ENCODE data around the gene DNPH1. TPM values are rescaled to one million over a fixed set of nuclear protein-coding genes. Genes with fewer than 3 reads are reported as not detected.

The DNPH1 gene
- total RNA-seq, 6 donors from 2014 or later = 15.7 to 63.4 (median 44.4) TPM

DNA sequence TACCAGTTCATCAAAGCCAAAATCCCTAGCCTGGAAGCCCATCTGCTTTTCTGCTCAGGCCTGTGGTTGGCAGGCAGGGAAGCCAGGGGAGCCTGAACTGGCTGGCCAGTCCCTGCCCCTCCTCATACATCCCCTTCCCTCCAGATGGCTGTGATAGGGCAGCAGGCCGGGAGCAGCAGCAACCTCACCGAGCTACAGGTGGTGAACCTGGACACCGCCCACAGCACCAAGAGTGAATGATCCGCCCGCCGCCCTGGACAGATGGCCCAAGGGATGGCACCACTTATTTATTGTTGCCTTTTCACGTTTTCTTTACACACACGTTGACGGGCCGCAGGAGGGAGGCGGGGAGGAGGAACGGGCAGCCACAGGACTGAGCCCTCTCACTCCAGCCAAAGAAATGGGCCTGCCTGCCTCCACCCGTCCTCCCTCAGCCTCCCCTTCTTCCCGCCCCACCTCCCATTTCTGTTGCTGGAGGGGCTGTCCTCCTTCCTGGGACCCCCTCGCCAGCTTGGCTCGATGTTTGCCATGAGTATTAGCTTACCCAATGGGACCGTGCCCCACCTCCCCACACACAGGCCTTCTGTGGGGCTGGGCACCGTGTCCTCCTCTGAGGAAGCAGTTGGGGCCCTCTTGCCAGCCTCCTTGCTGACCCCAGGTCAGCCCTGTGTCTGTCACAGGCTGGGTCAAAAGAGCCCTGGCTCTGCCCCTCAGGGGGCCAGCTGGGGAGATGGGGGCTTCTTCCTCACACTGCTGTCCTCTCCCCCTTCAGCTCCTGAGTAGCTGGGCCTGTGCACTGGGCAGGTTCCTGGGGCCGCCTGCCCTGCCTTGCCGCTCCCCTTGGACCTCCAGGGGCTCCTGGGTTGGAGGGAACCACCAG lies 50.1 kb downstream of the DNPH1 start:
- Histone ChIP-seq H3K9me3 (no peaks in the 10 kb centered on the region), H3K4me1 (peaks cover 29 to 51% (median 34%) of the 10 kb centered on the region in 4 donors), H3K27ac (no peak overlapping the region), H3K36me3 (peaks cover 19 to 54% (median 36%) of the 10 kb centered on the region in 4 donors), H3K27me3 (no peaks in the 10 kb centered on the region), H3K4me3 (no peak overlapping the region)
- no peak for DNase-seq
- no peak for ATAC-seq (ENCODE audit: low FRiP score in 2 of 2)
- 94 to 95% methylated on average over 19 to 20 of the region's 20 CpGs for WGBS, 2 donors
- TF ChIP-seq POLR2A (IDR thresholded peaks at IDR 0.05) (no peak), EP300 (IDR thresholded peaks at IDR 0.05) (no peak), POLR2AphosphoS5 (IDR thresholded peaks at IDR 0.05) (no peak)
- TF ChIP-seq, protein P1, sequence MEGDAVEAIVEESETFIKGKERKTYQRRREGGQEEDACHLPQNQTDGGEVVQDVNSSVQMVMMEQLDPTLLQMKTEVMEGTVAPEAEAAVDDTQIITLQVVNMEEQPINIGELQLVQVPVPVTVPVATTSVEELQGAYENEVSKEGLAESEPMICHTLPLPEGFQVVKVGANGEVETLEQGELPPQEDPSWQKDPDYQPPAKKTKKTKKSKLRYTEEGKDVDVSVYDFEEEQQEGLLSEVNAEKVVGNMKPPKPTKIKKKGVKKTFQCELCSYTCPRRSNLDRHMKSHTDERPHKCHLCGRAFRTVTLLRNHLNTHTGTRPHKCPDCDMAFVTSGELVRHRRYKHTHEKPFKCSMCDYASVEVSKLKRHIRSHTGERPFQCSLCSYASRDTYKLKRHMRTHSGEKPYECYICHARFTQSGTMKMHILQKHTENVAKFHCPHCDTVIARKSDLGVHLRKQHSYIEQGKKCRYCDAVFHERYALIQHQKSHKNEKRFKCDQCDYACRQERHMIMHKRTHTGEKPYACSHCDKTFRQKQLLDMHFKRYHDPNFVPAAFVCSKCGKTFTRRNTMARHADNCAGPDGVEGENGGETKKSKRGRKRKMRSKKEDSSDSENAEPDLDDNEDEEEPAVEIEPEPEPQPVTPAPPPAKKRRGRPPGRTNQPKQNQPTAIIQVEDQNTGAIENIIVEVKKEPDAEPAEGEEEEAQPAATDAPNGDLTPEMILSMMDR (IDR thresholded peaks at IDR 0.05) = no peak

GRCh38 chr6:43178150-43178549 lies 51.1 kb downstream of the DNPH1 start:
- Histone ChIP-seq H3K27ac (no peak overlapping the region), H3K36me3 (peaks cover 19 to 54% (median 36%) of the 10 kb centered on the region in 4 donors), H3K4me1 (peaks cover 35 to 52% (median 37%) of the 10 kb centered on the region in 4 donors), H3K27me3 (no peaks in the 10 kb centered on the region), H3K4me3 (no peak overlapping the region), H3K9me3 (no peaks in the 10 kb centered on the region)
- 90% methylated on average over 12 of the region's 12 CpGs for WGBS, 2 donors
- ATAC-seq (ENCODE audit: low FRiP score in 2 of 2) (no peak), DNase-seq (no peak)
- TF ChIP-seq POLR2A (IDR thresholded peaks at IDR 0.05) (no peak), EP300 (IDR thresholded peaks at IDR 0.05) (no peak), POLR2AphosphoS5 (IDR thresholded peaks at IDR 0.05) (no peak)
- TF ChIP-seq, protein P1 (IDR thresholded peaks at IDR 0.05) = no peak

- H3K9me3 ChIP-seq = no peaks in the 10 kb centered on the region
- H3K27ac ChIP-seq = peak overlapping the region; percentile 95 to 100 (median 96)
- WGBS, 2 donors = 98% methylated on average over 6 of the region's 6 CpGs; no CpG with 5 or more reads in 1 of the 2 donors
- H3K36me3 ChIP-seq = peaks cover 19 to 54% (median 36%) of the 10 kb centered on the region in 4 donors
- TF ChIP-seq, protein P1 (IDR thresholded peaks at IDR 0.05) = no peak
- TF ChIP-seq EP300 (IDR thresholded peaks at IDR 0.05) (no peak), POLR2AphosphoS5 (IDR thresholded peaks at IDR 0.05) (no peak), POLR2A (IDR thresholded peaks at IDR 0.05) (no peak)
- H3K4me3 ChIP-seq = no peak overlapping the region
- no peak for ATAC-seq (ENCODE audit: low FRiP score in 2 of 2)
- DNase-seq = no peak
- no peaks in the 10 kb centered on the region for H3K27me3 ChIP-seq
- H3K4me1 ChIP-seq = peaks cover 31 to 47% (median 33%) of the 10 kb centered on the region in 4 donors
These were observed 52.9 kb downstream of the DNPH1 start for GRCh38 chr6:43176423-43176786.

DNA sequence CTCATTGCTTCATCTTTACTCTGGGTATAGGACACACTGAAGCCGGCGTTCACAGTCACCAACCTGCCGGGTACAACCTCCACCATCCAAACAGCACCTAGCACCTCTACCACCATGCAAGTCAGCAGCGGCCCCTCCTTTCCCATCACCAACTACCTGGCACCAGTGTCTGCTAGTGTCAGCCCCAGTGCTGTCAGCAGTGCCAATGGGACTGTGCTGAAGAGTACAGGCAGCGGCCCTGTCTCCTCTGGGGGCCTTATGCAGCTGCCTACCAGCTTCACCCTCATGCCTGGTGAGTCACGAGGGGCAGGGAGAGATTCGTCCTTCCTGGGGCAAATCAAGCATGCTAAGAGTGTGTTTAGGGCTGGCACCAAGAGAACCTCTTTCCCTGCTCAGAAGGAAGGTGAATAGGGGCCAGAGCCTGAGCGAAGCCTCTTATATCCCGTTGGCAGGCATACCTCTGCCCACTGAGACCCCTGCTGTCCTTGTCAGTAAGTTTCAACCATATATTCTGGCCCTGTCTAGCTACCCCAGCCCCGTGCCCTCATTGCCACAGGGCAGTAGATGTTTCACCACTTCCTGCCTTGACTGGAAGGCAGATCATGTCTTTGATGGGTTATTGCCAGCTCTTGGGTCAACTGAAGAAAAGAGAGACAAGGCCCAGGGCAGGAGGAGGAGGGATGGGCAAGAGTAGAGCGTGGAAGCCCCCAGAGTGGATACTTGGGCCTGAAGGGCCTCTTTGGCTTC lies 53.4 kb downstream of the DNPH1 start:
- H3K4me3 ChIP-seq = no peak overlapping the region

More for the DNA sequence above, 53.4 kb downstream of the DNPH1 start:
- no peak for ATAC-seq (ENCODE audit: low FRiP score in 2 of 2)
- TF ChIP-seq EP300 (IDR thresholded peaks at IDR 0.05) = no peak
- no peak for TF ChIP-seq POLR2AphosphoS5 (IDR thresholded peaks at IDR 0.05)
- TF ChIP-seq, protein P1 (IDR thresholded peaks at IDR 0.05) = no peak
- TF ChIP-seq POLR2A (IDR thresholded peaks at IDR 0.05) = no peak
- peaks cover 19 to 54% (median 36%) of the 10 kb centered on the region in 4 donors for H3K36me3 ChIP-seq
- no peaks in the 10 kb centered on the region for H3K27me3 ChIP-seq
- no peak for DNase-seq
- WGBS, 2 donors = 83 to 95% methylated on average over 8 to 11 of the region's 11 CpGs
- peaks cover 28 to 42% (median 32%) of the 10 kb centered on the region in 4 donors for H3K4me1 ChIP-seq
- peak overlapping the region; percentile 95 to 100 (median 96) for H3K27ac ChIP-seq
- no peaks in the 10 kb centered on the region for H3K9me3 ChIP-seq

Other genes starting within 250 kb of the DNPH1 start
- gene PPP2R5D, start 244.9 kb downstream of the DNPH1 start, total RNA-seq = 10 to 100 TPM; 22.8 to 45.1 (median 27.3) TPM
- 10 to 100 TPM; 32.1 to 52.6 (median 43.0) TPM for gene MEA1, start 215.5 kb downstream of the DNPH1 start, total RNA-seq
- 10 to 100 TPM; 36.7 to 74.0 (median 59.3) TPM for gene KLHDC3, start 215.2 kb downstream of the DNPH1 start, total RNA-seq
- gene RRP36, start 207.9 kb downstream of the DNPH1 start, total RNA-seq = 10 to 100 TPM; 32.0 to 77.2 (median 45.9) TPM
- gene CUL7, start 175.6 kb downstream of the DNPH1 start, total RNA-seq = 10 to 100 TPM; 16.0 to 35.6 (median 20.4) TPM
- 10 to 100 TPM; 17.2 to 58.2 (median 30.7) TPM for gene MRPL2, start 170.0 kb downstream of the DNPH1 start, total RNA-seq
- 100 to 1,000 TPM in 1 of 6 donors, 10 to 100 TPM in 5; 31.2 to 155 (median 37.7) TPM for gene KLC4, start 169.8 kb downstream of the DNPH1 start, total RNA-seq
- gene PTK7, start 153.2 kb downstream of the DNPH1 start, total RNA-seq = 100 to 1,000 TPM in 2 of 6 donors, 10 to 100 TPM in 4; 68.6 to 180 (median 89.4) TPM
- gene SRF, start 58.2 kb downstream of the DNPH1 start, total RNA-seq = 10 to 100 TPM; 25.1 to 40.6 (median 30.8) TPM
- 100 to 1,000 TPM in 1 of 6 donors, 10 to 100 TPM in 5; 26.9 to 105 (median 47.5) TPM for gene CUL9, start 47.3 kb downstream of the DNPH1 start, total RNA-seq
- gene TTBK1, start 14.0 kb upstream of the DNPH1 start, total RNA-seq = under 1 TPM in 4 of 6 donors, not detected in 2; 0.06 to 0.20 (median 0.11) TPM
- gene SLC22A7, start 68.8 kb upstream of the DNPH1 start, total RNA-seq = not detected
- gene CRIP3, start 79.3 kb upstream of the DNPH1 start, total RNA-seq = 1 to 10 TPM in 1 of 6 donors, not detected in 5; 1.5 TPM
- 10 to 100 TPM; 10.3 to 19.9 (median 15.3) TPM for gene ZNF318, start 140.2 kb upstream of the DNPH1 start, total RNA-seq
- 10 to 100 TPM; 18.8 to 75.4 (median 34.2) TPM for gene ABCC10, start 198.1 kb upstream of the DNPH1 start, total RNA-seq
- 1 to 10 TPM in 2 of 6 donors, under 1 TPM in 2, not detected in 2; 0.34 to 2.4 (median 1.2) TPM for gene DLK2, start 226.1 kb upstream of the DNPH1 start, total RNA-seq
- 10 to 100 TPM; 22.2 to 57.6 (median 31.1) TPM for gene TJAP1, start 248.1 kb upstream of the DNPH1 start, total RNA-seq

All from upper lobe of left lung (tissue), 6 donors.